IMR-90 (cell line): Measurements from ENCODE around the gene RNF114.

Source experiments
- BHLHE40 ChIP-seq: fragments of 150-350 bp; IDR thresholded peaks from 2 replicates; pipeline ENCODE4 v1.6.1; 2016; ENCODE audit warnings: mild to moderate bottlenecking, low read depth, low read length
- MAFK ChIP-seq: IDR thresholded peaks from 2 replicates; pipeline ENCODE4 v1.6.1; 2012; ENCODE audit warnings: low read depth, low read length, improper control_type of control experiment
- MAZ ChIP-seq: IDR thresholded peaks from 2 replicates; pipeline ENCODE4 v1.6.1; 2012; ENCODE audit warnings: low read depth, mild to moderate bottlenecking, low read length, improper control_type of control experiment, moderate library complexity, borderline replicate concordance
- MXI1 ChIP-seq: IDR thresholded peaks from 2 replicates; pipeline ENCODE4 v1.6.1; 2012; ENCODE audit warnings: low read depth, mild to moderate bottlenecking, low read length, moderate library complexity, borderline replicate concordance
- POLR2A ChIP-seq: IDR thresholded peaks from 2 replicates; pipeline ENCODE4 v1.6.1; 2012; ENCODE audit warnings: mild to moderate bottlenecking, low read depth, low read length
- RAD21 ChIP-seq: IDR thresholded peaks from 2 replicates; pipeline ENCODE4 v1.6.1; 2012; ENCODE audit warnings: low read length, improper control_type of control experiment
- RCOR1 ChIP-seq: IDR thresholded peaks from 2 replicates; pipeline ENCODE4 v1.6.1; 2012; ENCODE audit warnings: mild to moderate bottlenecking, low read length, improper control_type of control experiment; ENCODE audit not compliant: insufficient replicate concordance
- RFX5 ChIP-seq: IDR thresholded peaks from 2 replicates; pipeline ENCODE4 v1.8.0; 2012; ENCODE audit warnings: low read depth, mild to moderate bottlenecking, low read length, moderate library complexity
- TF ChIP-seq, protein P1 (sequence below): conservative IDR thresholded peaks from 2 replicates; pipeline ENCODE4 v1.5.1; 2012; ENCODE audit warnings: mild to moderate bottlenecking, low read depth, low read length, improper control_type of control experiment
- TF ChIP-seq, protein P2 (sequence below): fragments of 150-350 bp; IDR thresholded peaks from 2 replicates; pipeline ENCODE4 v1.6.1; 2017; ENCODE audit warnings: mild to moderate bottlenecking, antibody characterized with exemption, low read length, low read depth

DNA sequence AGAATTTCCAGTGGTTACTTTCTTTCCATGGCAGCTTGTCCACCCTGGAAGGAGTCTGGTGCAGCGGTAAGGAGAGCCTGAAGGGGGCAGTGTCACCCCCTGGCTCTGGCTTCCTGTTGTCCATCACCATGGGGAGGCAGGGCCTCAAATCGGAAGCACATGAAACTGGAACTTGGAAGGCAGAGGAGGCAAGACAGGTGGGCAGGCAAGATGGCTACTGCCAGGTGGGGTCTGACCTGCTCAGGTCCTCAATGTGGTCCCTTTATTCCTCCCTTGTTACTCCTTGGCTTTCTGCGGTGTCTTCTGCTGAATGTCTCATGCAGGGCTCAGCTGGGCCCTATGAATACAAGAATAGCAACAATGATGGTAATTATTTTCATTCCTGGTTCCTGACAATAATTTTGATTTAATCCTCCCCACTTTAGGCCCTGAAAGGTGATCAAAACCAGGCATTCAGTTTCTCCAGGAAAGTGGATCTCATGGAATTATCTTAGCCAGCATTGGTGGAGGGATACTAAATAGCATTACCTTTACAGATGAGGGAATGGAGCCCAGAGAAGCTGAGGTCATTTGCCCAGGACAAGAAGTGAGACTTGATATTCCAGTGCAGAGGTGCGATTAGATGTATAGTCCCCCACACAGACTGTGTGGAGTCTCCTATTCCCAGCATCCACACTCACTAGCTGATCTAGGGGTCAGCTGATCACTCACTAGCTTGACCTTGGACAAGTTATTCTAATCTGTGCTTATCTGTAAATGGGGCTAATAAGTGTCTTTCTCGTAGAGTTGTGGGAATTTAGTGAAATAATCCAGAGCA, 29.0 kb downstream of the RNF114 start:
- TF ChIP-seq MAFK (no peak), RAD21 (peak; percentile 30), MXI1 (no peak), RFX5 (no peak), RCOR1 (no peak), BHLHE40 (no peak), POLR2A (no peak), MAZ (no peak)
- TF ChIP-seq, protein P1, sequence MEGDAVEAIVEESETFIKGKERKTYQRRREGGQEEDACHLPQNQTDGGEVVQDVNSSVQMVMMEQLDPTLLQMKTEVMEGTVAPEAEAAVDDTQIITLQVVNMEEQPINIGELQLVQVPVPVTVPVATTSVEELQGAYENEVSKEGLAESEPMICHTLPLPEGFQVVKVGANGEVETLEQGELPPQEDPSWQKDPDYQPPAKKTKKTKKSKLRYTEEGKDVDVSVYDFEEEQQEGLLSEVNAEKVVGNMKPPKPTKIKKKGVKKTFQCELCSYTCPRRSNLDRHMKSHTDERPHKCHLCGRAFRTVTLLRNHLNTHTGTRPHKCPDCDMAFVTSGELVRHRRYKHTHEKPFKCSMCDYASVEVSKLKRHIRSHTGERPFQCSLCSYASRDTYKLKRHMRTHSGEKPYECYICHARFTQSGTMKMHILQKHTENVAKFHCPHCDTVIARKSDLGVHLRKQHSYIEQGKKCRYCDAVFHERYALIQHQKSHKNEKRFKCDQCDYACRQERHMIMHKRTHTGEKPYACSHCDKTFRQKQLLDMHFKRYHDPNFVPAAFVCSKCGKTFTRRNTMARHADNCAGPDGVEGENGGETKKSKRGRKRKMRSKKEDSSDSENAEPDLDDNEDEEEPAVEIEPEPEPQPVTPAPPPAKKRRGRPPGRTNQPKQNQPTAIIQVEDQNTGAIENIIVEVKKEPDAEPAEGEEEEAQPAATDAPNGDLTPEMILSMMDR: peak; percentile 48
- TF ChIP-seq, protein P2, sequence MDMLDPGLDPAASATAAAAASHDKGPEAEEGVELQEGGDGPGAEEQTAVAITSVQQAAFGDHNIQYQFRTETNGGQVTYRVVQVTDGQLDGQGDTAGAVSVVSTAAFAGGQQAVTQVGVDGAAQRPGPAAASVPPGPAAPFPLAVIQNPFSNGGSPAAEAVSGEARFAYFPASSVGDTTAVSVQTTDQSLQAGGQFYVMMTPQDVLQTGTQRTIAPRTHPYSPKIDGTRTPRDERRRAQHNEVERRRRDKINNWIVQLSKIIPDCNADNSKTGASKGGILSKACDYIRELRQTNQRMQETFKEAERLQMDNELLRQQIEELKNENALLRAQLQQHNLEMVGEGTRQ: no peak
